ENCODE data around the gene SND1.

- TF ChIP-seq CTCF (conservative IDR thresholded peaks at IDR 0.05 in 1 of 2, IDR thresholded peaks at IDR 0.05 in 1 of 2; ENCODE audit: extremely low read depth in 1 of 2, insufficient read depth in 1 of 2, low read depth in 1 of 2, low read length in 2 of 2): no peak
- TF ChIP-seq EZH2 (IDR thresholded peaks at IDR 0.05; ENCODE audit: borderline replicate concordance, low read length): no peak
Measured at GRCh38 chr7:127884066-127884559, 232.1 kb downstream of the SND1 start.

All from mammary epithelial cell (primary cell).